H9 (cell line): Measurements from ENCODE around the gene CARD6. TPM values are rescaled to one million over a fixed set of nuclear protein-coding genes. Genes with fewer than 3 reads are reported as not detected.

Source experiments
- DNase-seq: peaks from one replicate; pipeline ENCODE4 v3.0.0-alpha.2; 2017
- H2AFZ ChIP-seq: one replicate; pipeline ENCODE4 v1.6.1; 2013; ENCODE audit warnings: mild to moderate bottlenecking, low read length, control low read depth, moderate library complexity
- H2AK5ac ChIP-seq: 2 replicates; pipeline ENCODE4 v1.6.1; 2013; ENCODE audit warnings: low read length, control low read depth, mixed read lengths; ENCODE audit not compliant: insufficient read length
- H2BK120ac ChIP-seq: one replicate; pipeline ENCODE4 v1.6.1; 2013; ENCODE audit warnings: low read depth, mild to moderate bottlenecking, low read length, control low read depth, inconsistent platforms; ENCODE audit not compliant: poor library complexity, severe bottlenecking
- H2BK12ac ChIP-seq: 2 replicates; pipeline ENCODE4 v1.6.1; 2013; ENCODE audit warnings: low read length, control low read depth, mixed read lengths, low read depth; ENCODE audit not compliant: insufficient read length
- H2BK15ac ChIP-seq: 2 replicates; pipeline ENCODE4 v1.6.1; 2013; ENCODE audit warnings: low read depth, low read length, control low read depth
- H2BK20ac ChIP-seq: one replicate; pipeline ENCODE4 v1.6.1; 2013; ENCODE audit warnings: low read depth, mild to moderate bottlenecking, low read length, control low read depth, inconsistent platforms; ENCODE audit not compliant: poor library complexity, severe bottlenecking
- H2BK5ac ChIP-seq: 2 replicates; pipeline ENCODE4 v1.6.1; 2013; ENCODE audit warnings: low read length, control low read depth, mixed read lengths; ENCODE audit not compliant: insufficient read length
- H3K14ac ChIP-seq: 2 replicates; pipeline ENCODE4 v1.6.1; 2013; ENCODE audit warnings: low read length, control low read depth; ENCODE audit not compliant: insufficient read depth
- H3K18ac ChIP-seq: 2 replicates; pipeline ENCODE4 v1.6.1; 2013; ENCODE audit warnings: low read depth, mild to moderate bottlenecking, mixed read lengths, low read length, control low read depth; ENCODE audit not compliant: insufficient read length
- H3K23ac ChIP-seq: 2 replicates; pipeline ENCODE4 v1.6.1; 2013; ENCODE audit warnings: low read length, control low read depth, mixed read lengths, low read depth; ENCODE audit not compliant: insufficient read length
- H3K23me2 ChIP-seq: 2 replicates; pipeline ENCODE4 v1.6.1; 2013; ENCODE audit warnings: low read depth, mild to moderate bottlenecking, mixed read lengths, low read length, control low read depth; ENCODE audit not compliant: insufficient read length, poor library complexity, severe bottlenecking
- H3K27ac ChIP-seq: 2 replicates; pipeline ENCODE4 v1.5.1; 2013; ENCODE audit warnings: low read length, control low read depth, mixed read lengths, low read depth; ENCODE audit not compliant: insufficient read length
- H3K27me3 ChIP-seq: 2 replicates; pipeline ENCODE4 v1.6.1; 2013; ENCODE audit warnings: low read length, control low read depth, inconsistent platforms; ENCODE audit not compliant: insufficient read depth
- H3K4ac ChIP-seq: 2 replicates; pipeline ENCODE4 v1.6.1; 2013; ENCODE audit warnings: low read depth, mild to moderate bottlenecking, control low read depth, inconsistent platforms, low read length, moderate library complexity
- H3K4me1 ChIP-seq: 2 replicates; pipeline ENCODE4 v1.6.1; 2013; ENCODE audit warnings: low read length, control low read depth, inconsistent platforms; ENCODE audit not compliant: insufficient read depth
- H3K4me2 ChIP-seq: 2 replicates; pipeline ENCODE4 v1.6.1; 2013; ENCODE audit warnings: low read length, control low read depth, mixed read lengths; ENCODE audit not compliant: insufficient read length, insufficient read depth
- H3K56ac ChIP-seq: 2 replicates; pipeline ENCODE4 v1.6.1; 2013; ENCODE audit warnings: low read depth, mild to moderate bottlenecking, mixed read lengths, low read length, control low read depth; ENCODE audit not compliant: insufficient read length
- H3K79me1 ChIP-seq: 2 replicates; pipeline ENCODE4 v1.6.1; 2013; ENCODE audit warnings: low read depth, mild to moderate bottlenecking, moderate library complexity, low read length, control low read depth, inconsistent platforms; ENCODE audit not compliant: insufficient read depth, poor library complexity, severe bottlenecking
- H3K79me2 ChIP-seq: 2 replicates; pipeline ENCODE4 v1.6.1; 2013; ENCODE audit warnings: low read length, control low read depth, inconsistent platforms; ENCODE audit not compliant: insufficient read depth
- H3K9ac ChIP-seq: 2 replicates; pipeline ENCODE4 v1.6.1; 2013; ENCODE audit warnings: low read length, control low read depth, mixed read lengths; ENCODE audit not compliant: insufficient read length; ENCODE audit errors: extremely low read depth
- H3K9me3 ChIP-seq: one replicate; pipeline ENCODE4 v1.6.1; 2013; ENCODE audit warnings: low read depth, low read length, inconsistent platforms; ENCODE audit not compliant: control insufficient read depth
- H3T11ph ChIP-seq: one replicate; pipeline ENCODE4 v1.6.1; 2013; ENCODE audit warnings: mild to moderate bottlenecking, low read length, control low read depth, inconsistent platforms
- H4K20me1 ChIP-seq: one replicate; pipeline ENCODE4 v1.6.1; 2013; ENCODE audit not compliant: control insufficient read depth, insufficient read length, insufficient read depth
- H4K5ac ChIP-seq: 2 replicates; pipeline ENCODE4 v1.6.1; 2013; ENCODE audit warnings: low read depth, mild to moderate bottlenecking, mixed read lengths, low read length, control low read depth; ENCODE audit not compliant: insufficient read length
- H4K8ac ChIP-seq: replicated peaks from 2 replicates; pipeline ENCODE4 v1.6.1; 2013; ENCODE audit warnings: low read length, control low read depth, mixed read lengths, low read depth; ENCODE audit not compliant: insufficient read length
- H4K91ac ChIP-seq: 2 replicates; pipeline ENCODE4 v1.6.1; 2013; ENCODE audit warnings: low read depth, mild to moderate bottlenecking, moderate library complexity, mixed read lengths, low read length, control low read depth; ENCODE audit not compliant: insufficient read length
- H3K27ac Mint-ChIP-seq, 3 experiments: 2 replicates in 2 of 3; 3 replicates in 1 of 3; pipeline ENCODE4 v1.8.0; 2020 to 2021; ENCODE audit warnings: mixed read lengths in 3 of 3, mild to moderate bottlenecking in 1 of 3, moderate library complexity in 1 of 3
- H3K27me3 Mint-ChIP-seq: 2 replicates; pipeline ENCODE4 v1.8.0; 2021; ENCODE audit warnings: low read depth, mild to moderate bottlenecking, moderate library complexity, mixed read lengths
- H3K36me3 Mint-ChIP-seq, 3 experiments: 2 replicates in 2 of 3; 3 replicates in 1 of 3; pipeline ENCODE4 v1.8.0; 2020 to 2021; ENCODE audit warnings: low read depth in 3 of 3, mixed read lengths in 3 of 3; ENCODE audit not compliant: insufficient read depth in 1 of 3
- H3K4me1 Mint-ChIP-seq, 2 experiments: 2 replicates each; pipeline ENCODE4 v1.8.0; 2020; ENCODE audit warnings: mixed read lengths in 2 of 2
- H3K4me3 Mint-ChIP-seq, 2 experiments: 2 replicates in 1 of 2; 3 replicates in 1 of 2; pipeline ENCODE4 v1.8.0; 2020 to 2021; ENCODE audit warnings: mild to moderate bottlenecking in 2 of 2, mixed read lengths in 2 of 2, moderate library complexity in 1 of 2
- H3K9me3 Mint-ChIP-seq, 2 experiments: 2 replicates in 1 of 2; 3 replicates in 1 of 2; pipeline ENCODE4 v1.8.0; 2020; ENCODE audit warnings: mild to moderate bottlenecking in 2 of 2, mixed read lengths in 2 of 2, moderate library complexity in 1 of 2
- WGBS: extraction: QIAGEN DNeasy Blood & Tissue Kit; methylation state at CpG from one replicate; pipeline ENCODE4 v1.1.7; 2013; ENCODE audit warnings: missing lambda C conversion rate, low lambda C conversion rate, mixed read lengths; ENCODE audit not compliant: insufficient read length; ENCODE audit errors: extremely low coverage; 5-methylcytosine and 5-hydroxymethylcytosine counted together
- total RNA-seq: library from RNA; stranded (reverse); gene quantifications from 2 replicates; pipeline ENCODE4 v1.2.1, GENCODE V29; 2021
- TF ChIP-seq, protein P1 (sequence below): fragments of 200-600 bp; sonication (generic); conservative IDR thresholded peaks from 3 replicates; pipeline ENCODE4 v1.8.0; 2021; ENCODE audit warnings: antibody characterized with exemption, mild to moderate bottlenecking

CARD6 gene
- total RNA-seq, 1 experiment from 2014 or later, result 0.35 TPM

DNA sequence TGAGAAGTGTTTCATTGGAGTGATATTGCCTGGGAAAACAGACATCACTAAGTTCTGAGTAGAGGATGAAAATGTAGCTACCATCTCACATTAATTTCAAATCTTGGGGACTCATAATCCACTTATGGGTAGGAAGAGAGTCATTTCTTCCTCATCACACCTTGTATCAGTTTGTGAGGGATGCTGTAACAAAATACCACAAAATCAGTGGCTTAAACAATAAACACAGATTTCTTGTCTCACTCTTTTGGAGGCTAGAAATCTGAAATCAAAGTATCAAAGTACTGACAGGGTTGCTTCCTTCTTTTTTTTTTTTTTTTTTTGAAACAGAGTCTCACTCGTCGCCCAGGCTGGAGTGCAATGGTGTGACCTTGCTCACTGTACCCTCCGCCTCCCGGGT is 3.4 kb downstream of the CARD6 start:
- H3K4me1 Mint-ChIP-seq, result peaks cover 13 to 14% of the 10 kb centered on the region in 2 experiments
- Histone ChIP-seq H3K27ac (no peak overlapping the region), H3K4ac (no peak overlapping the region), H3K23me2 (peaks cover 3% of the 10 kb centered on the region), H2BK20ac (no peak overlapping the region), H3K79me2 (no peaks in the 10 kb centered on the region), H3K4me2 (no peak overlapping the region), H2BK5ac (no peak overlapping the region), H2BK120ac (no peak overlapping the region), H4K5ac (no peak overlapping the region), H4K91ac (no peak overlapping the region), H2AK5ac (no peak overlapping the region), H3K23ac (no peak overlapping the region), H4K20me1 (peaks cover 4% of the 10 kb centered on the region), H3K56ac (no peak overlapping the region), H3K4me1 (no peaks in the 10 kb centered on the region), H3T11ph (no peak overlapping the region), H3K18ac (no peak overlapping the region), H2BK15ac (no peak overlapping the region), H3K9ac (no peak overlapping the region), H3K9me3 (no peaks in the 10 kb centered on the region), H4K8ac (no peak overlapping the region), H2BK12ac (no peak overlapping the region), H3K14ac (no peak overlapping the region), H3K79me1 (no peaks in the 10 kb centered on the region), H3K27me3 (no peaks in the 10 kb centered on the region), H2AFZ (no peak overlapping the region)
- no peaks in the 10 kb centered on the region for H3K36me3 Mint-ChIP-seq
- H3K27ac Mint-ChIP-seq, result no peak overlapping the region
- no CpG with 5 or more reads among the region's 4 CpGs for WGBS
- no peak for DNase-seq
- H3K9me3 Mint-ChIP-seq, result no peaks in the 10 kb centered on the region
- H3K27me3 Mint-ChIP-seq, result no peaks in the 10 kb centered on the region
- TF ChIP-seq, protein P1, sequence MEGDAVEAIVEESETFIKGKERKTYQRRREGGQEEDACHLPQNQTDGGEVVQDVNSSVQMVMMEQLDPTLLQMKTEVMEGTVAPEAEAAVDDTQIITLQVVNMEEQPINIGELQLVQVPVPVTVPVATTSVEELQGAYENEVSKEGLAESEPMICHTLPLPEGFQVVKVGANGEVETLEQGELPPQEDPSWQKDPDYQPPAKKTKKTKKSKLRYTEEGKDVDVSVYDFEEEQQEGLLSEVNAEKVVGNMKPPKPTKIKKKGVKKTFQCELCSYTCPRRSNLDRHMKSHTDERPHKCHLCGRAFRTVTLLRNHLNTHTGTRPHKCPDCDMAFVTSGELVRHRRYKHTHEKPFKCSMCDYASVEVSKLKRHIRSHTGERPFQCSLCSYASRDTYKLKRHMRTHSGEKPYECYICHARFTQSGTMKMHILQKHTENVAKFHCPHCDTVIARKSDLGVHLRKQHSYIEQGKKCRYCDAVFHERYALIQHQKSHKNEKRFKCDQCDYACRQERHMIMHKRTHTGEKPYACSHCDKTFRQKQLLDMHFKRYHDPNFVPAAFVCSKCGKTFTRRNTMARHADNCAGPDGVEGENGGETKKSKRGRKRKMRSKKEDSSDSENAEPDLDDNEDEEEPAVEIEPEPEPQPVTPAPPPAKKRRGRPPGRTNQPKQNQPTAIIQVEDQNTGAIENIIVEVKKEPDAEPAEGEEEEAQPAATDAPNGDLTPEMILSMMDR, result no peak
- no peak overlapping the region for H3K4me3 Mint-ChIP-seq
